Body of pancreas (tissue), 4 donors: Measurements from ENCODE around the gene C6orf58.
"Not testable (repeated sequence)": the region's sequence is repeated elsewhere in the genome, so short reads cannot be mapped to it uniquely, and the experiment has no call there.

Source experiments
- POLR2A ChIP-seq, 3 donors: fragments of 450-650 bp; IDR thresholded peaks; one replicate each; pipeline ENCODE4 v1.6.1; 2016; ENCODE audit warnings: antibody characterized with exemption in 3 of 3, mild to moderate bottlenecking in 2 of 3
- TF ChIP-seq, protein P1 (sequence below), 7 experiments: fragments of 450-650 bp in 4 of 7; fragments of 200-600 bp in 3 of 7; sonication (generic) in 3 of 7; IDR thresholded peaks; one replicate each; pipeline ENCODE4 v1.5.1; 2016 to 2019; ENCODE audit warnings: antibody characterized with exemption in 7 of 7

DNA sequence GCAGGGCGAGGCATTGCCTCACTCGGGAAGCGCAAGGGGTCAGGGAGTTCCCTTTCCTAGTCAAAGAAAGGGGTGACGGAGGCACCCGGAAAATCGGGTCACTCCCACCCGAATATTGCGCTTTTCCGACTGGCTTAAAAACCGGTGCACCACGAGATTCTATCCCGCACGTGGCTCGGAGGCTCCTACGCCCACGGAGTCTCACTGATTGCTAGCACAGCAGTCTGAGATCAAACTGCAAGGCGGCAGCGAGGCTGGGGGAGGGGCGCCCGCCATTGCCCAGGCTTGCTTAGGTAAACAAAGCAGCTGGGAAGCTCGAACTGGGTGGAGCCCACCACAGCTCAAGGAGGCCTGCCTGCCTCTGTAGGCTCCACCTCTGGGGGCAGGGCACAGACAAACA lies 16.5 kb downstream of the C6orf58 start:
- TF ChIP-seq, protein P1, sequence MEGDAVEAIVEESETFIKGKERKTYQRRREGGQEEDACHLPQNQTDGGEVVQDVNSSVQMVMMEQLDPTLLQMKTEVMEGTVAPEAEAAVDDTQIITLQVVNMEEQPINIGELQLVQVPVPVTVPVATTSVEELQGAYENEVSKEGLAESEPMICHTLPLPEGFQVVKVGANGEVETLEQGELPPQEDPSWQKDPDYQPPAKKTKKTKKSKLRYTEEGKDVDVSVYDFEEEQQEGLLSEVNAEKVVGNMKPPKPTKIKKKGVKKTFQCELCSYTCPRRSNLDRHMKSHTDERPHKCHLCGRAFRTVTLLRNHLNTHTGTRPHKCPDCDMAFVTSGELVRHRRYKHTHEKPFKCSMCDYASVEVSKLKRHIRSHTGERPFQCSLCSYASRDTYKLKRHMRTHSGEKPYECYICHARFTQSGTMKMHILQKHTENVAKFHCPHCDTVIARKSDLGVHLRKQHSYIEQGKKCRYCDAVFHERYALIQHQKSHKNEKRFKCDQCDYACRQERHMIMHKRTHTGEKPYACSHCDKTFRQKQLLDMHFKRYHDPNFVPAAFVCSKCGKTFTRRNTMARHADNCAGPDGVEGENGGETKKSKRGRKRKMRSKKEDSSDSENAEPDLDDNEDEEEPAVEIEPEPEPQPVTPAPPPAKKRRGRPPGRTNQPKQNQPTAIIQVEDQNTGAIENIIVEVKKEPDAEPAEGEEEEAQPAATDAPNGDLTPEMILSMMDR (IDR thresholded peaks at IDR 0.05), result not testable (repeated sequence)
- not testable (repeated sequence) for TF ChIP-seq POLR2A (IDR thresholded peaks at IDR 0.05)
